EL (cell line): ENCODE measurements around the gene PFKFB2.

ENCODE experiments used
- DNase-seq: peaks from one replicate; pipeline ENCODE4 v3.0.0-alpha.2; 2016

PFKFB2 gene

DNA sequence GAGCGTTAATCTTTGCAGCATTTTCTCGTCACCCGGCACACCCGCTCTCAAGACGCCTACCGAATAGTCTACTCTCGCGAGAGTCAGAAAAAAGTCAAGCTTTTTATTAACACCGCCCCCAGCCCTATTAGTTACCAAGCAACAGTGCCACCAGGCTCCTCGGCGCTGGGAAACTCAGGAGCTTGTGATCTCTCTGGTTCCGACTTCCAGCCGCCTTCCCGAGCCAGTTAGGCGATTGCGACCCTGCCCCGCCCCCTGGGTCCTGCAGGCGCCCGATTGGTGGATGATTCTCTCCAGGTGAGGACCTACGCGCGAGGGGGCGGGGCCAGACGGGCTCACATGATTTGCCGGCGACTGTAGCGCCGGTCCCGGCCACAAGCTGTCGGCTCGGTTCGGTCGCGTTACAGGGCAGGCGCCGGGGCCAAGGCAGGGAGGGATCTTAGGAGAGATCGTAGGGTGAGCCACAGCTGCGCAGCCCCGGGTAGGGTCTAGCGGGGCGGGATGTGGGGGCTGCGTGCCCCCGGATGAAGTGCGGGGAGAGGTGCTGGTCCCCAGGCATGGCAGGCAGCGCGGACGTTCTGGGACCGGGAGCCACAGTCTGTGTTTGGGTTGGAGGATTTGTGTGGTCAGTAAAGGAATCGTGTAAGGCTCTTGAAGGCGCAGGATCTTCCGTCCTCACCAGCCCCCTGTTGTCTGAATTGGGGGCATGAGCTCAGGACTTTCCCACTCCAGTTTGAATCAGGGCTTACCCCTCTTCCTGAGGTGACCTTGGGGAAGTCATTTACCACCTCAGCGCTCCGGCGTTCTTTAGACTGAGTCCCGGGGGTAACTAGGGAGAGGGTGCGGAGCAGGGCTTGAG is at the start of gene PFKFB2:
Gene PFKFB2, plus strand, starts transcription at position 365 of the 859 bp plus-strand sequence. CDS start 1,443 bp downstream, outside the sequence.
- DNase-seq = peak; percentile 92

DNA sequence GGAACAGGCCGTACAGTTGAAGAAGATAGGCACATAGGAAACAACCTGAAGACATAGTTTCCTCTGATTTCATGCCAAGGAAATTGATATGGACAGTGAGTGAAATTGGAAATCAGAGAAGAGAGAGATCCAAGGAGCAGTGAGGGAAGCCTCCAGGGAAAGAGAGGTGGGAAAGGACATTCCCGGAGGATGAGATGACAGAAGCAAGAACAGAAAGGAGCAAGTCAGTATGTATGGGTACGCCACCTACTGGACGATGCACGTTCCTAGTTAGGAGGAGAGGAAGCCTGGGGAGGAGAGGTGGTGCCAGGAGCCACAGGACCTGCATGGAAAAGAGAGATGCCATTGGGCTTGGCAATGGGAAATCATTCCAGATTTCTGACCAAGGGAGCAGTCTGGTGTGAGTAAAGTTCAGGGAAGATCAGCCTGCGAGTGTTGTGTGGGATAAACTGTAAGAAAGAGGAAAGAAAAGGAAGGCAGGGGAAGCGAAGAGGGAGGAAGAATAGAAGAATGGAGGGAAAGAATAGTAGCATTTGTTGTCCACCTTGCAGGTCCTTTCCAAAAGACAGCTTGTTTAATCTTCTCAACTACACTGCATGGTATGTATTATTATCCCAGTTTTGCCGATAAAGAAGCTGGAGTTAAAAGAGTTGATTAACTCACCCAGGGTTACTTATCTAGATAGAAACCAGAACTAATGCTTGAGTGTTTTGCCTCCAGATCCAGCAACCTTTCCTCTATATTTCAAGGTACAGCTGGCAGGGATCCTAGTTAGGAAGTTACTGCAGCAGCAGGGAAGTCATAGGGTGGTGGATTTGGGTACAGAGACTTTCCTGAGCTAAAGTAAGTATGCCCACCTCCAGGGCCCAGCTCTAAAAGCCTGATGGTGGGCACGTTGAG is 47.9 kb upstream of the PFKFB2 start:
- DNase-seq = peak; percentile 86

DNA sequence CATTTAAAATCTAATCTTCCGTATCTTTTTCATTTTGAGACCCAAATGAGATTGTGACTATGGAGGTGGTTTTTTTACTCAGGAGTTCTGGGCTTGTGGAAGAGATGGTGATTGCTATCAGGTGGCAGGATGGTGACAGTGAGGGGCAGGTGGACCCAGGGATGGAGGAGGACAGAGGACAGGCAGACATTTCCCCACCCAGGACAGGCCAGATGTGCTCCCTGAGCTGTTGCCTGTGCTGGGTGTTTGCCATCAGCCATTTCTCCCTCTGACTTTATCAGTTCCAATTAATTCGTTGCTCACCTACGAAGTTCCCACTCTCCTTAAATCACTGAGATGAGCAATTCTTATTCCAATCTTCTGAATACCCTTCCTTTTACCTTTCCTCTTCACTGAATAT is 47.0 kb upstream of the PFKFB2 start:
- no peak for DNase-seq

DNA sequence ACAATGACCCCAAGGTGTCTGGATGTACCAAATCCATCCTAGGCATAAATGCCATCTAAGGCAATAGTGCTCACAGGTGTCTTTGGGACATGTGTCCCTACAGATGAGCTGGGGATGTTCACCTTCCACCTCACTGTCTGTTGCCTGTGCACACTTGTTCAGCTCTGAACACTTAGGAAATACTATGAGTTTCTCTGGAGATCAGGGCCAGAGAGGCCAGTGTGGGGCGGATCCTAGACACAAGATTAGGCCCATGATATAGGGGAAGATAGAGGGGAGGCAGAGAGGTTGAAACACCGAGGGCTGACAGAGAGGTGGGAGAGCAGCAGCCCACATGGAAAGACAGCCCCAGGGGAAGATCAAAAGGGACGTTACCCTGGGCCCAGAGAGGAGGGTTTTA is 46.2 kb upstream of the PFKFB2 start:
- no peak for DNase-seq

DNA sequence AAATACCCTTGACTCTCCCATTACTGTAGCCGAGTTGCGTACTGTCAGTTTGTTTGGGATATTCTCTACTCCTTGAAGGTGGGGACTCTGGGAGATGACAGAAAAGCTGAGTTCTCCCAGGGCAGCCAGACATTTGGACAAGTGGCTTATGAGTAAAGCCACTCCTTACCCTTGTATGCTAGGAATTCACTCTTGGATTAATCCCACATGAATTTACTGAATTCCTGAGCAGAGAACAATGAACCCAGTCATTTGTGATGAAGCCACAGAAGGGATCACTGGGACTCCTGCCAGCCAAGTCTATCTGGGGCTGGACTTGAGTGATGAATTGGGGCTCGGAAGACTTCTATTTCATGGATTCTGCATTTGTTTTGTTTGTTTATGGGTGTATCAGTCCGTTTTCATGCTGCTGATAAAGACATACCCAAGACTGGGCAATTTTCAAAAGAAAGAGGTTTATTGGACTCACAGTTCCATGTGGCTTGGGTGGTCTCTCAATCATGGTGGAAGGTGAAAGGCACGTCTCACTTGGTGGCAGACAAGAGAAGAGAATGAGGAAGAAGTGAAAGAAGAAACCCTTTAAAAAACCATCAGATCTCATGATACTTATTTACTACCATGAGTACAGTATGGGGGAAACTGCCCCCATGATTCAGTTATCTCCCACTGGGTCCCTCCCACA is 45.6 kb upstream of the PFKFB2 start:
- DNase-seq = peak; percentile 96

DNA sequence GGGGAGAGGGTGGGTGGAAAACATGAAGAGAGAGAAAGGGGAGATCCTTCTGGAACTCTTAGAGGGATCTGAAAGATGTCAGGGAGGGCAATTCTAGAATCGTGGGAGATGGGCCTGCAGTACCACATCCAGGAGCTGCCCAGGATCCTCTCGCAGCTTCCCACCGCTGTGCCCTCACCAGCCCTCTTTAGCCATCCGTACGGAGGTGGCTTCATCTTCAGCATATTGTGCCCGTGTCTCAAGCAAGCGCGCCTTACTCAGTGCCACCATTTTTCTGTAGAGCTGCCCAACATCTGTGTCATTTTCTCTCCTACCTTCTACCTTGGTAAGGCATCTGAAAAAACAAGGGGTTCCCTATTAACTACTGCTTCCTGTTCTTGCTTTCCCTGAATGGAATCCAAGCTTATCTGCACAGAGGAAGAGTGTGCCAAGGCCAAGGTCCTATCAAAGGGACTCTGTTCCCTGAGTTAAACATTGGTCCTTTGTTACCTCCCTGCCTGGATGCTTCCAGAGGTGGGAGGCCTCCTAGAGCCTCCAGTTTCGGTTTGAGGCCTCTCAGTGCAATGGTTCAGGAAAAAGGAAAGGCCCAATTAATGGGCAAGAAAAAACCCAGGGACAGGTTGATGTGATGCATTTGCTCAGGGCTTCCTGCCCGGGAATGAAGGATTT is 43.8 kb upstream of the PFKFB2 start:
- DNase-seq = no peak

DNA sequence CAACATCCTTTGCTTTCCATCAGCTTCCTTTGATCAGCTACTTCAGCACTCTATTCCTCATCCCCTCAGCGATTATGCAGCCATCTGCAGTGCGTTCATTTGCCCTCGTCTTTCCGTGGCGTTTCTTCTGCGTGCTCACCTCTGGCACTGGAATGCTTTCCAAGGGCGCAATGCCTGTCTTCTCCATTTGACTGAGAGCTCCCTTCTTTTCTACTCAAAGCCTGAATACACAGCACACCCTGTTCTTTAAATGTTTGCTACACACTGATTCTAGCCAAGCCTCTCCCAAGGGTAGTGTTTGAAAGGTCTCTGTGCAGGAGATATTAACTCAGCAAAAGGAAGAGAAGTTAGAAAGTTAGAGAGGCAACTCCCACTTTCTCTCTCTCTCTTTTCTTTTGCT is 43.1 kb upstream of the PFKFB2 start:
- DNase-seq = no peak

DNA sequence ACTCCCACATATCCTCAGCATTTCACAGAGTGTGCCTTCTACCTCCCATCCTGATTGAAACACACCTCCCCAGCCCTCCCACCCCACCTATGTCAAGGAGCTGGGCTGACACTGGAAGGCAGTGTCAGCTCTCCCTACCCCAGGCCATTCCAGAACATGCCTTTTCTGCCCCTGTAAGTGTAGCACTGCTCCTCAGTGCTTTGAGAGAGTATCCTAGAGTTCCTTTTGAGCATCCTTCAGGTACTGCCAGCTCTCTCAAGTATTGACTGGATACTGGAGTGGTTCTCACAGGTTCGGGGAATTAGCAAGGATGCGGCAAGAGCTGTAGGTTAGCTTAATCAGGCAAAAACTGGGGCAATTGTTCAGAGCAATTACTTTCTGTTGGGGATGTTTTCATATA is 42.3 kb upstream of the PFKFB2 start:
- no peak for DNase-seq

DNA sequence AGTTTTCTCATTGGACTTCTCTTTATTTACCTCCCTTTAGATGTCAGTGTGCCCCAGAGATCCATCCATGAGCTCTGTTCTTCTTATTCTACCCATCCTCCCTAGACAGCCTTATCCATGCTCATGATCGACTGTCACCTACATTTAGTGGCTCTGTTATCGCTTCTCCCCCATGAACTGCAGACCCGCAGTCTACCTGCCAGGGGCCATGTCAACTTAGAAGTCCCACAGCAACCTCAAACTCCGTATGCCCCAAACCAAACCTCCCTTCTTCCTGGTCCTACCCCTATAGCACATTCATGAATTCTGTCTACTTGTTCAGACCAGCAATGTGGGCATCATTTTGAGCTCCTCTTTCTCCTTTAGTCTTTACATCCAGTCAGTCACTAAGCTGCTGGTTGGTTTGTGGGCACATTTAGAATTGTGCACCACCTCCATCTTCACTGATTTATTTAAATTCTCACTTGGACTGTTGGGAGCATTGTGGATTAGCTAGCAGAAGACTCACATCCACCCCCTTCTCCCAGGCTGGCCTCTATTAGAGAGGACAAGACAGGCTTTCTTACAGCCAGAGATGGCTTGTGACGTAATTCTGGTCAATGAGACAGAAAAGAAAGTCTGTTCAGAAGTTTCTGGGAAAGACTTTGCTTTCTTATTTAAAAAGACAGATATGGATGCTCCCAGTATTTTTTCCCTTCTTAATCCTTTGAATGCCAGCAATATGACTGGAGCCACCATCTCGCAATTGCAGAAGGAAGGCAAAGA is 39.6 kb upstream of the PFKFB2 start:
- no peak for DNase-seq

DNA sequence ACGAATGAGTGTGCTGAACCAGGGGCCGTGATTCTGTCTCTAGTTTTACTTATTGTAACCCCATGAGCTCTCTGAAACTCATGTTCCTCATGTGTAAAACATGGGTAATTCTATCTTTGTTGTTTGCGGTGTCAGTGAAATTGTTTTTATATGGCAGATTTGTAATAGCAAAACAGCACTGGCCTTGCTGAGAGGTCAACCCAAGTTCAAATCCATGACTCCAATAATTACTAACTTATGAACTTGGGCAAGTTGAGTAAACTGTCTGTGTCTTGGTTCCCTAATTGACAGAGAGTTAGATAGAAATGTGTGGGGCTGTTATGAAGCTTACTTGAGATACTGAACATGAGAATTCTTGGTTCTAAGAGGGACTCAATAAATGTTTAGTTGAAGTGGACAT is 38.3 kb upstream of the PFKFB2 start:
- DNase-seq = no peak

DNA sequence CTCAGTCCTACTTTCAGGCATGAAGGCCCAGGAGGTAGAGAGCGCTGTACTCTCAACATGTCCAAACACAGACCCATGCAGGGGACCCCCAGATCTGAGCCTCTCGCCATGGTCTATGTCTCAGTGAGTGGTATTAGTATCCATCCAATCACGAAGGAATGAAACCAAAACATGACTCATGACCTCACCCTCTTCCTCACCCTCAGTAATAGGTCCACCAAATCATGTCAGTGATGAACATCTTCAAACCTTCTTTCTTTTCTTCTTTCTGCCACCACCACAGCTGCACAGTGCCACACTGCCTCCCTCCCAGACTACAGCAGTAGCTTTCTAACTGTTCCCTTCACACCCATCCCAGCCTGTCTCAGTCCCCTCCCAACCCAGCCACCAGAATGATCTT is 37.3 kb upstream of the PFKFB2 start:
- DNase-seq = no peak

DNA sequence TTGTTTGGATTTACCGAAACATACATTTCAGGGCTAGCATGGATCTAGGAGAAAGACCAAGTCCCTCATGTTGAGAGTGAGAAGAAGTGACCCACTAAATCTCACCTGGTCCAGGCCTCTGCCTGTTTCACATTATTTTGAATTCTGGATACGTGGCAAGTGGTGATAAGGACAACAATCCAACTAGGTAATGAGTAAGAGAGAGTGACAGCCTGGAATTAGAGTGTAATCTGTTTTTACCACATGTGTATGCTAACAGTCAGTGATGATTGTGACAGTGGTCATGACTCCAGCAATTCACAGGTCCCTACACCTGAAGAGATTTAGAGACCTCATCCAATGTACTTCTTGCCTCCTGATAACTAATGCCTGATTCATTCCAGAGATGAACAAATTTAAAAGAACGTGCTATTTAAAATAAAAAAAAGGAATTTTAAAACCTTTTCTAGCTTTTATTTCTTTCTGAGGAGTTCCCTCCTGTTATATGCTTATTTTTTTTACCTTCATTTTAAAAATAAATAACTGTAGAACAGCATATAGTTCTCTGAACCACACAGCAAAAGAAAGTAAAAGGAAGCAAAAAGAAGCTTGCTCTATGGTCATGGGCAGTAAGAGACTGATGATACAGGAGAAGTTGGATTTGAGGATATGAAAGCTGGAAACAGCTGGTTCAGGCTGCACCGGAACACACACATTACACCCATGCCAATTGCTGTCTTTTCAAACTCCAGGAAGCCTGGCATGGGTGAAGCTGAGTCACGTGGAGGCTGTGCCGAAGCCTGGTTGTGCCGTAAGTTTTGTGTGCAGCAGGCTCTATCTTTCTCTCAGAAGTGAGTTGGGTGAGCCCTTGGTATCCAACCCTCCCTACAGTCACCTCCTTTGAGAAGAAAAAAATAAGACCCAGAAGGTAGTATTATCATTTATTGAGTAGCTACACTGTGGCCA is 35.2 kb upstream of the PFKFB2 start:
- no peak for DNase-seq

DNA sequence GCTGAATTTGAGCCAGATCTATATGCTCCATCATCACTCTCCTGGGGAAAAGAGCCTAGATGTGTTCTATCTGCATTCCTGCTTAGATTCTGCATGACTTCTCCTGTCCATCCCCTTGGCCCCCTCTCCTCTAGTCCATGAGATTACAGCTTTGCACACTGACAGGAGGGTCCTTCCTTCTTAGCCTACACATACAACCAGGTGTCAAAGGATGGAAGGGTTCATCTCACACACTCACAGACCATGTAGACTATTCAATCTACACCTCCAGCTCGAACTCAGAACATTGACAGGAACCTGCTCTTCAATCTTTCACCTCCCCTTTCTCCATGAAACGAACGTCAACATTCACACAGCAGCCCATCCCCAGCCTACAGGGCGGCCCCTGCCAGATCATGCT is 34.4 kb upstream of the PFKFB2 start:
- no peak for DNase-seq

DNA sequence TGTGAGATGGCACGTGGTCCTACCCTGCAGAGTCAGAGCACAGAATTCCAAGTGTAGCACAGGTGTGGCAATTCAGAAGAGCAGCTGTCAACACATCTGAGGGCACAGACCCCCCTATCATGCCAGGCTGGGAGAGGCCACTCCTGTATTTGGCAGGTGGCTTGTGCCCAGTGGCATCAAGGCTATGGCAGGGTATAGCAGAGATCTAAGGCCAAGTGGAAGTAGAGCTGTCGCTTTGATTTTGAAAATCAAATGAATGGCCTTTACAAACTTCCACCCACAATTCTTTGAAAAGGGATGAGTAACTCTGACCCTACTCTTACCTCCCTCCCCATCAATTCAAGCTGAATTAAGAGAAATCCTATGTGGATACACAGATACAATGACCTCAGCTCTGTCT is 33.9 kb upstream of the PFKFB2 start:
- DNase-seq = no peak

DNA sequence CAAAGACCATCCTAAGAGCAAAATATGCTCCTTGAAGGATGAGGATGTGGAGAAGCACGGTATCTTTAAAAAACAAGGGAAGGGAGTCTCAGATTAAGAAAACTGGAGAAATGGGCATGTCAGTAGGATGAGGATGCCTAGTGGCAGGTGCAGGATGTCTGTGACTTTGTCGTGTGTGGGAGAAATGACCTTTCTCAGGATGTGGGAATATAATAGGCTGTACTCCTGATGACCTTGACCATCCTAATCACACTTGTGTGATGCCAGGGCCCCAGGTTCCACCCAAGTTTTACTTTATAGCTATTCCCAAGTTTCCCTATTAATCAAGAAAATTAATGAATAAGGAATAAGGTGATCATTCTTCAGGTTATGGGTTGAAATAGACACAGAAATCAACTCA is 33.4 kb upstream of the PFKFB2 start:
- no peak for DNase-seq

DNA sequence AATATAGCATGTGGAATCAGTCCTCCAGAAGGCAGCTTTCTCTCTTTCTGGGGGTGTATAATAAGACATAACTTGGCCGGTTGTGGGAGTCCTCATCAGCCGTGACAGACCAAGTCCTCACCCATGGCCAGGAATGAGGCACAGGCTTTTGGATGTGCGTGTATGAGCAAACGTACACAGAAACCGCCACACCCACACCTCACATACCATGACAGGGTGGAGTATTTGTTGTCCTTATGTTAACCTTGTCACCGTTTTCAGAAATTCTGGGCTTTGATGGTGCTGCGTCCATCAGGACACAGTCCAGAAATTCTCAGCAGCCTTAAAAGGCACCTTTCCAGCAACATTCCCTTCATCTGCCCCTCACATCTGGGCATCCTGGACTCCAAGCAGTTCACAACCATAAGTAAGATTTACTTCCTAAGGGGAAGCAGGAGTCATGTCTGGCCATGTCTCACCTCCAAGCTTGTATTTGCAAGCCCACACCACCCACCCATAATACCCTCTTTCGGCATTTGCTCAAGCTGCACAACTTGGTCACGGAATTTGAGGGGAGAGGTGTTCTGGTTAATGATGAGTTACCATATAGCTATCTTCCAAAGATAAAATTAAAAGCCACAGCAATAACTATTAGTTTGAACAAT is 32.9 kb upstream of the PFKFB2 start:
- DNase-seq = no peak

DNA sequence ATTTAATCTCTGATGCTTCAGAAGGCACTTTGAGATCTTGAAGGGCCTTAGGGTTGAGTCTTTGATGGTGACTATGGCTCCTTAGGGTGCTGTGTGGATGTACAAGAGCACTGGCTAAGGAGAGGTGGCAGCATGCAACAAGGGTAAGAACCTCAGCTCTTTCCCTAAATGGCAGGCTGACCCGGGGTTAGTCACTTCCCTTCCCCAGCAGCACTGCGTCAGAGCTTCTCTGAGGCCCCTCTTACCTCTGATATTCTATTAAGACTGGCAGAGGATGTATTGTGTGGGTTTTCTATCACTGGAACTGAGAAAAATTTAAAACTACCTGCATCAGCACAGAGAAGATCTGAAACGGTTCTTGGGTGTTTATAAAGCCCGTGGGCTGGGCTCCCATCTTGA is 32.4 kb upstream of the PFKFB2 start:
- DNase-seq = peak; percentile 41

DNA sequence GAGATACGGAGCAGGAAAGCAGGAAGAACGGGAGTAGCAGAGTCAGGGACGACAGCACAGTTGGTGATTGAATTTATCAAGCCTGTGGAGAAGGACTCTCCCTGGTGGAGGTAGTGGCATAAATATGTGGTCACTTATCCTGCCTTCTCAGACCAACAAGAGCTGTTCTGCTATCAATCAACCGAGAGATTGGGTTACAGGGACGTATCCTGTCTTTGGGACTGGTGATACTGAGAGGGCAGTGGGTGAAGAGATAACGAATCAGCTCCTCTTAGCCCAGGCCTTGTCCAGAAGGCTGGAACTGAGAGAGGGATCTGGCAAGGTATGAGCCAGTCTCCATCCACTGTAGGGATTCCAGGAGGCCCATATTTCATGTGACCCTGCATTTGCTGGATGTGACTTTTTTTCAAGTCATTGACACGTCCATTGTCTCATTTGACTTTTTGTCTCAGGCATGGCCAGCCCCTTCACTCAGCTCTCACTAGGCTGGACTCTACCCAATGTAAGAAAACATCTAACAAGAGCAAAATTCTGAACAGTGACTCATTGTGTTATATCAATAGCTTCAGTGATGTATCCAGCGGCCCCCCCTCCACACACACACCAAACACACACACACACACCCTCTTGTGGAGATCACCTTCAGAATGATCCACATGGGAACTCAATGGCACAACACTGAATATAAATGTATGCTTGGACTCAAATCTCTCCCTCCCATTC is 31.8 kb upstream of the PFKFB2 start:
- peak; percentile 34 for DNase-seq

DNA sequence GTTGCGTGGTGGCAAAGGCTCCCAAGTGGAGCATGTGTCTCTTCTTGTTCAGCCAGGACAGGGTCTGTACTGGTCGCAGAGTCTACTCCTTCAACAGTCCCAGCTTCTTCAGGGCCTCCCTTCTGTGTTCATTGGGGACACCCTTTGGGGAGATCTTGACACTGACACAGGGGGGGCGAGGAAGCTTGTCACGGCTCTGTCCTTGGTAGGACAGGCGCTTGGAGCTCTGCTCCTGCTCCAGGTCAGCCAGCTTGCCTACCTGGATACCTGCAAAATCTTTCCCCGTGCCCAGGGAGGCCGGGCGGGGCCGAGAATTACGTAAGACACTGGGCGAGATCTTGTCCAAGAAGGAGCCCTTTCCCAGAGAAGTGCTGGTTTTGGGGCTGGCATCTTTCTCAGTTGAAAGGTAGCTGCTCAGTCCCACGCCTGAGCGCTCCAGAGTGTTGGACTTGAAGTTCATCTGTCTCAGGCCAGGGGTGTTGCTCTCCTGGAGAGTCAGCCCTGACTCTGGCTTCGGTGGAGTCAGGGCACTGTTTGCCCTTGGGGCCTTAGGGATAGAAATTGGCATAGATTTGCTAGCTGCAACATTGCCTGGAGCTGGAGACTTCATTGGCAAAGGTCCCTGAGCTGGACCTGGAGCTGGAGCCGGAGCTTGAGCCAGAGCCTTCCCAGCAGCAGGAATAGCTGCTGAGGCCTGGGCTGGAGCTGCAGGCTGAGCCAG is 31.0 kb upstream of the PFKFB2 start:
- DNase-seq = no peak
